Testis (tissue), 2 donors: ENCODE results near the gene FRMD4B.

Experiments used
- POLR2A ChIP-seq: fragments of 450-650 bp; IDR thresholded peaks from one replicate; pipeline ENCODE4 v1.6.1; 2017; ENCODE audit warnings: antibody characterized with exemption, mild to moderate bottlenecking, moderate library complexity
- TF ChIP-seq, protein P1 (sequence below), 3 experiments: fragments of 450-650 bp in 2 of 3; fragments of 200-600 bp in 1 of 3; sonication (generic) in 1 of 3; IDR thresholded peaks; one replicate each; pipeline ENCODE4 v1.5.1; 2016 to 2019; ENCODE audit warnings: antibody characterized with exemption in 3 of 3, mild to moderate bottlenecking in 2 of 3, moderate library complexity in 1 of 3

DNA sequence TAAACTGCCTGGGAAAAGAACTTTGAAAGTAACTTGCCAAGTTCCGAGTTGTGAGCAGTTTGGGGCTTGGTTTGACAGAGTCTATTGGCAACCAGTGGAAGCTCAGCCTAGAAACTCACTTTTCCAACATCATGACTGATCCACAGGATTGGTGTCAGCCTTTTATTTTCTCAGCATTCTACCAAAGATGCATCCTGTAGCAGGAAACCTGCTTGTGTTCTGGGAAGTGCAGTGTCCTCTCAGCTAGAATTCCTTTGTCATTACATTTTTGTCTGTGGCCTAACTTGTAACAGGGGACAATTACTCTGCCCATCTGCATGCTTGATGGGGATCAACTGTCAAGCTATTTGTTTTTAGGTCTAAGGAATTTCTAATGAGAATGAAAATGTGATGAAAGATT, 146.8 kb downstream of the FRMD4B start:
- TF ChIP-seq POLR2A, result no peak
- TF ChIP-seq, protein P1, sequence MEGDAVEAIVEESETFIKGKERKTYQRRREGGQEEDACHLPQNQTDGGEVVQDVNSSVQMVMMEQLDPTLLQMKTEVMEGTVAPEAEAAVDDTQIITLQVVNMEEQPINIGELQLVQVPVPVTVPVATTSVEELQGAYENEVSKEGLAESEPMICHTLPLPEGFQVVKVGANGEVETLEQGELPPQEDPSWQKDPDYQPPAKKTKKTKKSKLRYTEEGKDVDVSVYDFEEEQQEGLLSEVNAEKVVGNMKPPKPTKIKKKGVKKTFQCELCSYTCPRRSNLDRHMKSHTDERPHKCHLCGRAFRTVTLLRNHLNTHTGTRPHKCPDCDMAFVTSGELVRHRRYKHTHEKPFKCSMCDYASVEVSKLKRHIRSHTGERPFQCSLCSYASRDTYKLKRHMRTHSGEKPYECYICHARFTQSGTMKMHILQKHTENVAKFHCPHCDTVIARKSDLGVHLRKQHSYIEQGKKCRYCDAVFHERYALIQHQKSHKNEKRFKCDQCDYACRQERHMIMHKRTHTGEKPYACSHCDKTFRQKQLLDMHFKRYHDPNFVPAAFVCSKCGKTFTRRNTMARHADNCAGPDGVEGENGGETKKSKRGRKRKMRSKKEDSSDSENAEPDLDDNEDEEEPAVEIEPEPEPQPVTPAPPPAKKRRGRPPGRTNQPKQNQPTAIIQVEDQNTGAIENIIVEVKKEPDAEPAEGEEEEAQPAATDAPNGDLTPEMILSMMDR (IDR thresholded peaks at IDR 0.05), result no peak
